CMK (cell line): ENCODE data around the gene SPAG7.

Experiments
- DNase-seq: peaks from one replicate; pipeline ENCODE4 v3.0.0-alpha.2; 2010; ENCODE audit warnings: low read depth

Gene SPAG7, protein sequence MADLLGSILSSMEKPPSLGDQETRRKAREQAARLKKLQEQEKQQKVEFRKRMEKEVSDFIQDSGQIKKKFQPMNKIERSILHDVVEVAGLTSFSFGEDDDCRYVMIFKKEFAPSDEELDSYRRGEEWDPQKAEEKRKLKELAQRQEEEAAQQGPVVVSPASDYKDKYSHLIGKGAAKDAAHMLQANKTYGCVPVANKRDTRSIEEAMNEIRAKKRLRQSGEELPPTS

DNA sequence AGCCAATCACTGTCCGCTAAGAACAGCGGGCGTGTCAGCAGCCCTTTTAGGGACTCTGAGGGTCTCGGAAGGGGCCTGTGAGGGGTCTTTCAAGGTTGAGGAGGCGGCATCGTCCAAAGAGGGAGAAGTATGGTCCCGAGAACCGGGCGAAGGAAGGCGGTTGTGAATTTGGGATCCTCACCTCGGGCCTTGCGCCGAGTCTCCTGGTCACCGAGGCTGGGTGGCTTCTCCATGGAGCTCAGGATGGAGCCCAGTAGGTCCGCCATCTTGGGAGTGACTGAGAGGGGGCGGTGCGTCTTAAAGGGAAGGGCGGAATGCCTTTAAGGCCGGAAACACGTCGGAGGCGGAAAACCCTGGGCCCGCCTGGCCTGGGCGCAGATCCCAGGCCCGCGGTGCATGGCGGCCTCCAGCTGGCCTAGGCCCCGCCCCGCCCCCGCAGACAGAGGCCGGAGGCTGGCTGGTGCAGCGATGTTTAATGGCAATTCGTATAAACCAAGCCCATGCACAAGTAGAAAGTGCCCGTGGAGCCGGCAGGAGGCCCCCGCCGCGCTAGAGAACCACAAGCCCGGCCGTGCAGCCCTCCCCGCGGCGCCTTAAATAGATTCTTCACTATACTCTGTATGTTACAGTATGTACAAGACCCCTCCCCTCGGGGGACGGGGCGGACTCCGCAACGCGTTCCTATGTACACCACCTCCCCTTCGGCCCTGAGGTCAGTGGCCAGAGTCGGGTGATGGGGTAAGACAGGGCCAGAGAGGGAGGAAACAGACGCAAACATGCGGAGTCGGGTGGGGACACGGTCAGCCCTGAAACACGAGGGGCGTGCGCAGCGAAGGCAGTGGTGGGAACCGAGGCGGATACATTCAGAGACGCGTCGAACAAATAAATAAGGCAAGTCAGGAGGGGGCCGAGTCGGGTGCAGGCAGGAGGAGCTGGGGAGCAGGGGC, at the start of gene SPAG7:
TSS of gene SPAG7 (minus strand) at position 279 of the 947 bp plus-strand sequence. CDS start at position 266, 13 bp downstream.
- DNase-seq, result peak; percentile 83

DNA sequence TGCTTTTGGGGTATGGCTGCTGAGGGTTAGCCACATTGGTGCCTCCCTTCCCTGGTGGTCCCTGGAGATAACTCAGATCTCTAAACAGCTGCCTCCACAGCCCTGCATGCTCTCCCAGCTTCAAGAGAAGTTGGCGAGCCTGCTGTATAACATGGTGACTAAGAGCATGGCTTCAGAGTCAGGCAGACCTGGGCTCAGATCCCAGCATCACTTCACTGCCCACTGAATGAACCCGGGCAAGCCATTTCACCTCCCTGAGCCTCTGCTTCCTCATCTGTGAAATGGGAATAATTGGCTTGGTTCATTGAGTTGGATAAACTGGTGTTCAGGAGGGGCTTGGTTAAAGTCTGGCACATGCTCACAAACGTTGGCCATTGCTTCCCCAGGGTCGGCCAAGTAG, 46.7 kb upstream of the SPAG7 start:
- no peak for DNase-seq

DNA sequence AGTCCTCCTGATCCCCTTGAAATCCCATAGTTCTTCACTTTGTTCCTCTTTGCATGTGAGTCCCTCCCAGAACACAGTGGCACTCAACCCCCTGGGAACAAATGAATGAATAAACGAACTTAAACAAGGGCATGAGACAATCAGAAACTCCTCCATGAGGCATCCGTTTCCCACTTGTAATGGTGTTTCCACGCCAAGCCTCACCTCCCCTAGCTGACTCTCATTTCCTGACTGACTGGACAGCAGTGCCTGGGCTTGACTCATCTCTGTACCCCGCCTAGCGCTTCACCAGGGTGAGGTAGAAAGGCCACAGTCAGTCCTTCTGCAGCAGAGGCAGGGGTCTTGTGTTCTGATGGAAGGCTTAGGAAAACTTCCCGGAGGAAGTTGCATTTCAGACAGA, 44.3 kb upstream of the SPAG7 start:
- DNase-seq, result no peak

DNA sequence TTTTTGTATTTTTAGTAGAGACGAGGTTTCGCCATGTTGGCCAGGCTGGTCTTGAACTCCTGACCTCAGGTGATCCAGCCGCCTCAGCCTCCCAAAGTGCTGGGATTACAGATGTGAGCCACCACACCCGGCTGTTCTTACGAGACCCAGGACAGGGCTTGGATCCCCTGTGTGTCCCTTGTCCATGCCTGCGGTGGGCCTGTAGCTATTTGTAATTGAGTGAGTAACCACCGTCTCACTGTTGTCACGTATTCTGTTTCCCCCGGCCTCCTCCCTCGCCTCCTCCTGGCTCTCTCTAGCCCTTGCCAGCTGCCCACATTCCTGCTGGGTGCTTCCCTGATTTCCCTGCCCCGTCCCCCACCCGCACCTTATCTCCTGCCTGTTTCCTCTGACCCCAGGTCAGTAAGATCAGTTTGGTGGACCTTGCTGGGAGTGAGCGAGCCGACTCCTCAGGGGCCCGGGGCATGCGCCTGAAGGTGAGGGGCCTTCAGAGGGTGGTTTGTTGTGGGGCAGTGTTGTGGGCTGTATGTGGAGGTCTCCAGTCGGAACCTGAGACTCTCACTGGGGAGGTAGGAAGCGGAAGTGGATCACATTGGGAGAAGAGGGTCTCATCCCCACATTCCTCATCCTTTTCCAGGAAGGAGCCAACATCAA, 35.7 kb upstream of the SPAG7 start:
- no peak for DNase-seq

DNA sequence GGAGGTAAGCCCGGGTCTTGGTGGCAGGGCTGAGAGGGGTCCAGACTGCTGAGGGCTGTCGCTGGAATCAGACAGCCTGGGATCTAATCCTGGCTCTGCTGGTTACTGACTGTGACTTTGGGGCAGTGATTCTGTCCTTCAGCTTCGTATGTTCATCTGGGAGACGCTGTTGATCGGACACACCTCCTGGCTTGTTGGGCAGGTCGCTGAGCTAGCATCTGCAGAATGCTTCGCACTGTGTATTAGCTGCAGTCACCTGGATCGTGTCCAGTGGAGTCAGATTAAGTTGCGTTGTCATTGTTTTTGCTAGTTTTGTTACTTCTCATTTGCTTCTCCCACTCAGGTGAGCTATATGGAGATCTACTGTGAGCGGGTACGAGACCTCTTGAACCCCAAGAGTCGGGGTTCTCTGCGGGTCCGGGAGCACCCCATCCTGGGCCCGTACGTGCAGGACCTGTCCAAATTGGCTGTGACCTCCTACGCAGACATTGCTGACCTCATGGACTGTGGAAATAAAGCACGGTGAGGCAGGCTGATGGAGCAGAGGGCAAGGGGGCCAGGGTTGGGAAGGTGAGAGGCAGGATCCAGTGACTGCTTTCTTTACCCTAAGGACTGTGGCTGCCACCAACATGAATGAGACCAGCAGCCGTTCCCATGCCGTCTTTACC, 34.6 kb upstream of the SPAG7 start:
- no peak for DNase-seq

DNA sequence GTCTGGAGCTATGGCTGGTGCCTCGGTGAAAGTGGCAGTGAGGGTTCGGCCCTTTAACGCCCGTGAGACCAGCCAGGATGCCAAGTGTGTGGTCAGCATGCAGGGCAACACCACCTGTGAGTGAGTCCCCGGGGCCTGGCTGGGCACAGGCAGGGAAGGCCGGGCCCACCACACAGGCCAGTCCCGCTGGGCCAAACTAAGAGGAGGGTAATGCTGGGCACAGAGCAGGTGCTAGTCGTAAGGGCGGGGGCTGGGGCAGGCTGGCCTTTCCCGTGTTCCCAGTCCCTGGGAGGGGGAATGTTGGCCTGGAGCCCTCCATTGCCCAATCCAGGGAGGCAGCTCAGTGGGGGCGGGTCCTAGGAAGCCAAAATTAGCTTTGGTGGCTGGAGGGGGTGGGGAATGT, 32.6 kb upstream of the SPAG7 start:
- DNase-seq, result no peak

DNA sequence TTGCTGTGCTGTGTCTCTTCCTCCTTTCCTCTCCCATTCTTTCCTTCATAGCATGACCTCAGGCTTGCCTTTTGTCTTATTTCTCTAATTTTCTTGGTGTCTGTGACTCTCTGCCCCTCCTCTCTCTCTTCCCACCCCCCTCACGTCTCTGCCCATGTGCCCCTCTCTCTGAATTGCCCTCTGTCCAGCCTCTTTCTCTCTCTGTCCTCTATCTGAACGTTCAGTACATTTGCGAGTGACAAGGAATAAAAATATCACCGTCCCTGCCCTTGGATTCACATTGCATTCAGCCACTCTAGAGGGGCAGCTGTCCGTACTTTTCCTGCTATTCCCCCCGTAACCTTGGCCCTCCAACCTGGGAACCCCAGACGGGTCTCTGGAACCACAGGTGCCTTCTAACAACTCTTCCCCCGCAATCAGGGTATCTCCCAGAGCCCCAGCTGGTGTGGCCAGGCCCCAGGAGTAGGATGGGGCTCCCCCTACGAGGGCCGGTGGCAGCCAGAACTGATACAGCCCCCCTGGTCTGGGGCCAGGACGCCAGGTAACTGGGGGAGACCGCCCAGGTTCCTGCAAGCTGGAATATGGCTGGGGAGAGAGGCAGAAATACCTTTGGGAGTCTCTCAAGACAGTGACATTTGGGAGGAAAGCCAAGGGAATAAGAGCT, 31.9 kb upstream of the SPAG7 start:
- DNase-seq, result no peak

DNA sequence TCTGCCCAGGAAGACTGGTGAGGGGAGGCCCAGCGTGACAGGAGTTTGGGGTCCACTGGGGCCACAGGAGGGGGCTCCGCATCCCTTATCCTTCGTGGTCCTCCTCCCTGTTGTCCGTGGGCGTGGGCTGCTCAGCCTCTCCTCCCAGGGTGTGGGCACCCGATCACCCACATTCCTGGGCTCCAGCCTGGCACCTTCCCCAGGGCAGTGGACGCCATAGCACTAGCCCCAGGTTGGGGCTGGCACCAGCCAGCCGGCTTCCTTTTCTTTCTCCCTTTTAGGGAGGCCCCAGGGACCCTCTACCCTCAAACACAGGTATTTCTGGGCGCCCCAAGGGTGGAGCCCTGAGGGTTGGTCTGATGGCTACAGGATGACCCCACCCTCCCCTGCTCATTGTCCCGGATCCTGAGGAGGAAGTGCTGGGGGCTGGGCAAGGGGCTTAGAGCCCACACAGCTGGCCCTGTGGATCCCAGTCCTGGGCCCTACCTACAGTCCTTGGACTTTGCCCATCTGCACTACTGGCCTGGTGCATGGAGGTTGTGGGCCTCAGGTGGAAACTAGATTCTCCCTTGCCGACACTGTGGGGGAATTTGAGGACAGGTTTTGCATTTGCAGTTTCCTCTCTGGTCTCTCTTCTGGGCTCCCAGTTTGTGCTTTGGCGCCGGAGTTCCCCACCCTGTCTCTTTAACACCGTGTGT, 31.3 kb upstream of the SPAG7 start:
- no peak for DNase-seq

DNA sequence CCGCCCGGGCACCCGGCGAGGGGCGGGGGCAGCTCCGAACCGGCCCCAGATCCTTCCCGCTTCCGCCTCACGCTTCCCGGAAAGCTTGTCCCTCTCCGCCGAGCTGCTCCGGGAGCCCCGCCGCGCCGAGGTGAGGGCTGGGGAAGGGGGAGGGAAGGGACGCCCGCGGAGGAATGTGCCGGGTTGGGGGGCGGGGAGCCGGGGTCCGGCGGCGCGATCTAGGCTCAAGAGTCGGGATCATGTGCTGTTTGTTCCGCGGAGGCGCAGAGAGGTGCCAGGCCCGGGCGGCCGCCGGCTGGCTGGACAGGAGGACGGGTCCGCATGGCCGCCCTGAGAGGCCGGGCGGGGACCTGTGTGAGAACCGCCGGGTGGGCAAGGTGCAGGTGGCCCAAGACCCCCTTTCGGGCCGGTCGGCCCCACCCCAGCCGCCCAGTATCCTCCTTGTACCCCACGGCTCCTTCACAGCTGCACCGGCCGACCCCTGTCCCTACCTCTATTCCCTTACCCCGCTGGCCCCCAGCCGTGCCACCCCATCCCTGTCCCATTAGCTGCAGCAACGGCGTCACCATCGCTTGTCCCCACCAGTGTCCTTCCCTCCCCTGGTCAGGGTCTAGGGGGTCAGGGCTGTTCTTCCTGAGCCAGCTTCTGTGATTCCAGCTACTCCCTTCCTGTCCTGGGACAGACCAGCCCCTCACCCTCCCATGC, 30.6 kb upstream of the SPAG7 start:
- DNase-seq, result peak; percentile 11

DNA sequence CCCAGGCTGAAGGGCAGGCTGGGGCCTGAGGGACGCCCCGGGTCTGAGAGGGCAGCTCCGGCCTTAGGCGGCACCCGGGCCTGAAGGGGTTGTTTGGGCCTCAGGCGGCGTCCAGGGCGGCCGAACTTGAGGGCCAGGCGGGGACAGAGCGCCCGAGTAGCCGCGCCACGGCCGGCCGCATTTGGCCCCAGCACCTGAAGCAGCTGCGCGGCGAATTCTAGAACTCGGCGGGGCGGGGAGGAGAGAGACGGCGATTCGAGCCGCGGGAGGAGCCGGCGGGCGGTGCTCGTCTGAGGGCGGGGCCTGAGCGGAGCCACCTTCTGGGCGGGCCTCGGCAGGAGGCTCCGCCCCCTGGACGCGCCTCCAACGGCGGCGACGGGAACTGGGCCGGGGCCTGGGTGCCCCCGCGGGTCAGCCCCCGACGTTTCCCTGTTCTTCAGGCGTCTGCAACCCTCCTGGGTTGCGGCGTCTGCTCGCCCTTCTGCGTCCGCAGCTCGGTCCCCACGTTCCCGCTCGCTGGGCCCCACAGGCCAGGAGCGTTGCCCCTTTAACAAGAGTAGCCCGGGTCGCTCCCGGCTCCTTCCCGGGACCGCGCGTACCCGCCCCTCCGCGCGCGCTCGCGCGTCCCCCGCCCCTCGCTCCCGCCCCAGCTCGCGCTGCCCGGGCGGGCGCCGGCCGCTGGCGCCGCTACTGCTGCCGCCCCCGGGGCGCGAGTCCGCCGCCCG, 29.8 kb upstream of the SPAG7 start, which contains the start of the genes INCA1 and KIF1C:
TSS of gene INCA1 (minus strand) at position 221 of the 725 bp plus-strand sequence. CDS start 3,085 bp downstream, outside the sequence.
TSS of gene KIF1C (plus strand) at position 649 of the 725 bp plus-strand sequence. CDS start 2,297 bp downstream, outside the sequence.
- DNase-seq, result peak; percentile 34

DNA sequence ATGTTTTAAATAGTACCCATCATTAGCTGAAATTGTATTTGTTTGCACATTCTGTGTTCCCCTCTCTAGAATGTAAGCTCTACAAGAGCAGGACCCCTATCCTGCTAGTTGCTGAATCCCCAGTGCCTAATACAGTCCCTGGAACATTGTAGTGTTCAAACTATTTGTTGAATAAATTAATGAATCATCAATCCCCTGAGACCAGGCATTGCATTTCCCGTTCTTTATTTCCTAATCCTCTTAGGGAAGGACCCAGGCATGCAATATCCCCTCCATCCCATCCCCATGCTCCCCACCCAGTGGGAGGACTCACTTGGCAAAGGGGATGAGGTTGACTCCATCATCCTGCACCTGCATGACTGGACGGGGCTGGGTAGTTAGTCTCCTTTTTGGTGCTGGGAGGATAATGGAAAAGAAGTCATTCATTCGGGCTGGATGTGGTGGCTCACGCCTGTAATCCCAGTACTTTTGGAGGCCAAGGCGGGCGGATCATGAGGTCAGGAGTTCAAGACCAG, 26.5 kb upstream of the SPAG7 start:
- DNase-seq, result no peak

DNA sequence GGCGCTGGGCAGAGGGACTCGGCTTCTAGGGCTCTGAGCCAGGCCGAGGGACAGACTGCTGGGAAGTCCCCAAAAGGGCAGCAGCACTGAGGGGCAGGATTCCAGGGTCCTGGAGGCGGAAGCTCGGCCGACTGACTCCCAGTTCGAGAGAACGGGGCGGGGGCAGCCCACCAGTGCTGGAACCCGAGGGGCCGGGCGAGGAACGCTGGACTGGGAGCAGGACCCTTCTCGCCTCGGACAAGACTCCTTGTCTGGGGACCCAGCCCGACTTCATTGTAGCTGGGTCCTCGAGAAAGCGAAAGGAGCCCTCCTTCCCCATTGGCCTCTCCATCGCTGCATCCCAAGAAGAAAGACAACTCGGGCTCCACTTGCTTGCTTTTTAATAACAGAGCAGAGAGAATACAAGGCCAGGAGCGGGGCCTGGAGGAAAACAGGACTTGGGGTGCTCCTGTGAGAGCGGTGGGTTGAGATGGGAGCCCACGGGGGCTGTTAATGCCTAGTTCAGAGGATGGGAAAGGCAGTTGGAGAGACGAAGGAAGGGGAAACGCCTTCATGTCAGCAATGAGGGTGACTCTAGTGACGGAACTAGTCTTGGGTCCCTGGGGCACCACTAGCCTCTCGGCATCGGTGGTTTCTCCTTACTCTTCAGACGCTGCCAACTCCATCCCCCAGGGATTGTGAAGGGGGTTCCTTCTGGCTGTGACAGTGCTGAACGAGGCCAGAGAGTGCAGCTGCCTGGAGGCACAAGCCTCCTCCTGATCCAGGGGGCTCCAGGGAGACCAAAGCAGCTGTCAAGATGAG, 20.4 kb upstream of the SPAG7 start:
- DNase-seq, result no peak

DNA sequence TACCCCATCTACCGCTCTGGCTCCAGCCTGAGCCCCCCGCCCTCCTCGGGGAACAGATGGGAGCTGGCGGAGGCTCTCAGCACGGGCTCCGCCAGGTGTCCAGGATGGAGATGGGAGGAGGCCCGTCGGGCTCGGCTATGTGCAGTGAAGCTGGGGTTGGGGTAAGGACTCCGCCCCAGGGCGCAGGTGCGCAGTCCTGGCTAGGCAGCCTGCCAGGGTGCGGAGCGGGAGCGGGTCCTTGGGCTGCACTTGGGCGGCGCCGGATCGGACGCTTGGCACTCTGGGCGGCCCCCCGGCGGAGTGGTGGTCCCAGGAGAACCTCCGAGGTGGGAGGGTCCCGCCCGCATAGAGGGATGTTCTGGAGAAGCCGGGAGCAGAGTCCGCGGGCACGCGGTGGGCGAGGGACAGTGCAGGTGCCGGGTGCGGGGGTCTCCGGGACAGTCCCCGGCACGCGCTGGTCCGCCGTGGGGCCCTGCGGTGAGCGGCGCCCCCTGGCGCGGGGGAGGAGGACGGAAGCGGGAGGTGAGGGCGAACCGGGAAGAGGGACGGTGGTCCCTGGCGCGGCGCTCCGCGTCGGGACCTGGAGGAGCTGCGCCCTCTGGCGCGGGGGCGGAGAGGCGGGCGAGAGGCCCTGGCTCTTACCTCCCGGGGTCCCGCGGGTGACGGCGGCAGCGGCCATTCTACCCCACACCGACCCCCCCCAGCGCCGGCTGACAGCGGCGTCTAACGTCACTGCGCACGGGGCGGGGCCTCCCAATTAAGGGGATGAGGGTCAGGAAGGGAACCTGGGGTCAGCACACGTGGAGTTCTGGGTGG, 19.5 kb upstream of the SPAG7 start, which contains the start of gene CAMTA2:
TSS of gene CAMTA2 (minus strand) at position 725 of the 816 bp plus-strand sequence. CDS start 1,453 bp downstream, outside the sequence.
- peak; percentile 75 for DNase-seq

DNA sequence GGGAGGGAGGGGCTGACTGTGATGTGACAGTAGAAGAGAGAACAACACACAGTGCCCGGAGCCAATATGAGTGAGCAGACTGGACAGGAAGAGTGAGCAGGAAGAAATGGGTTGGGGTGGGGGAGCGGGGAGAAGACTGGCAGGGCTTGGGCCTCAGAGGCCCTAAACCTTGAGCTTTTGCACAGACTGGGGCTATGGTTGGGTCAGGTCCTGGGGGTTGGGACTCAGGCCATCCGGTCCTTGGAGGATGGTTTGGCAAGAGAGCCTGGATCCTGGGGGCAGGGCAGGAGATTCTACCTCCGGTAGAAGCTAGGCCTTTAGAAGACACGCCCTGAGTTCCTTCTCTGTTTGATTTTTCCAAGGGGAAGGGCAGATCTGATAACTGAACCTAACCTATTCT, 18.8 kb upstream of the SPAG7 start:
- no peak for DNase-seq

DNA sequence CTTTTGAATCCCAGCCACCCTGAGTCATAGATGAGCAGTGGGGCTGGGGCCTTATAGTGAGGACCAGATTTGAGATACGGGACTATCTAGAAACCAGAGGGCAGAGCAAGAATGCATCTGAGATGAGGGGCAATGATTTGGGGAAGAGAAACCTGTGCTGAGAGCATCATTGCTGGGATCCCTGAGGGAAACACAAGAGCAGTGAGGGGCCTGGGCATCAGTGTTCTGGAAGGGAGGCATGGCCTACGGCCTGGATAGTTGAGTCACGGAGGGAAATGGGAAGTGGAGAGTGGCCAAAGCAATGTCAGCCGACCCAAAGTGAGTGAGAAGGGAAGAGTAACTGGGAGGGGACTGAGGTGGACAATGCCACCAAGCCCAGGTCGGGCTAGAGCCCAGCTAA, 14.7 kb upstream of the SPAG7 start:
- no peak for DNase-seq

DNA sequence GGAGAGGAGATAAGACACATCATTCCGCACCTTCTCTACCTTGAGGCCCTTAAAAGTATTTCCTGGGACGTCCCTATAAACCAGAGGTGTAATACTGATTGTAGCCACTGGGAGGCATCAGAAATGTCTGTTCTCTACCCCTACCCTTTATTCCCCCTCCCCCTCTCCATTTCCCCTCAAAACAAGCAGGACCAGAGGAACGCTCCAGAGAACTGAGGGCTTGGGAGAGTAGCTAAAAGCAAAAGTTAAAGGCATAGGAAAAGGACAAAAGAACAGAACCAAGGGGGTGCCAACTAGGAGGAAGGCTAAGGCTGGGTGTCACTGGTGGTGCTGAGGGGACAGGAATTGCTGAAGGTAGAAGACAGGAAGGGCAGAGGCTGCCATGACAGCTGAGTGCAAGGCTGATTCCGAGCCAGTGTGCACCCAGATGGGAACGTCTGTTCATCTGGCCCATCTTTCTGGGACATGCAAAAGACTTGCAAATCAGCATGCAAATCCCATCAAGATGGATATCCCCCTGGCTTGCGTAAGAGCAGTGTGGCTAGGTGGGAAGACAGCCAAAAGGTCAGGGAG, 13.1 kb upstream of the SPAG7 start:
- DNase-seq, result no peak

DNA sequence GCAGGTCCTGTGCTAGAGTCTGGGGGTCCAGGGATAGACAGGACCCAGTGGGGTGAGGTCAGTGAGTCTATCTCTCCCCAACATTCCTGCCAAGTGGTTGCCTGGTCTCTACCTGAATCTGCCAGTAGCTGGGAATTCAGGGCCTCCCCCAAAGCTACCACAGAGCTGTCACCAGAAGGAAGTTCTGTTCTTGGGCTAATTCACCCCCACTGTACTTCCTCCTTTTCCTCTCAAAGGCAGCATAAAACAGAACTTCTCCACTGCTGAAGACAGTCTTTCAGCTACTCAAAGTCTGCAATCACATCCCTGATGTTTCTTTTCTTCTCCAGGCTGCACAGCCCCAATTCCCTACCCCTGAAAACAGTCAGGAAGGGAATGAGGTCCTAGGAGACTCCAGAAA, 11.1 kb upstream of the SPAG7 start:
- DNase-seq, result no peak
